ENCODE data around the gene GLRX. TPM values are rescaled to one million over a fixed set of nuclear protein-coding genes. Genes with fewer than 3 reads are reported as not detected.
A peak's percentile ranks its signal among the peaks of the same experiment; 100 is the strongest.

GLRX gene
- total RNA-seq, 2 experiments from 2014 or later, result 52.9 to 80.5 TPM

GRCh38 chr5:95782181-95782580, 40.3 kb downstream of the GLRX start:
- Histone ChIP-seq H2AFZ (ENCODE audit: low read length) (no peak overlapping the region), H3K4me2 (ENCODE audit: low read length) (no peak overlapping the region), H3K36me3 (ENCODE audit: insufficient read depth, low read length) (no peaks in the 10 kb centered on the region), H3K79me2 (ENCODE audit: insufficient read depth, low read depth, low read length) (no peaks in the 10 kb centered on the region), H3K27ac (ENCODE audit: low read depth, low read length, poor library complexity, severe bottlenecking) (no peak overlapping the region), H4K20me1 (ENCODE audit: insufficient read depth, low read length) (no peaks in the 10 kb centered on the region), H3K4me3 (ENCODE audit: low read depth, low read length, poor library complexity, severe bottlenecking) (no peak overlapping the region), H3K9me2 (ENCODE audit: insufficient read depth, low read length) (no peaks in the 10 kb centered on the region), H3K4me1 (ENCODE audit: insufficient read depth, low read length, poor library complexity, severe bottlenecking) (no peaks in the 10 kb centered on the region), H3K9me3 (ENCODE audit: low read length) (no peaks in the 10 kb centered on the region)
- DNase-seq (ENCODE audit: low spot score), result no peak
- no TSS peak for BruUV-seq (replicated peaks)
- POLR2A ChIA-PET, result interaction anchor here (0.6 to 2.5 kb wide), 16 partner anchors 10 to 115 kb away, joined by 3 to 11 read pairs (median 4); no protein-coding TSS in a partner anchor
- intact Hi-C loops (cut with micrococcal nuclease; ENCODE audit: unreplicated experiment), result loop anchor here (5.0 to 10.0 kb wide), 3 partner anchors 120 to 555 kb away; no protein-coding TSS in a partner anchor
- TF ChIP-seq EZH2phosphoT487 (IDR thresholded peaks at IDR 0.05; ENCODE audit: borderline replicate concordance, low read depth, low read length) (no peak), CTCF (conservative IDR thresholded peaks at IDR 0.05; ENCODE audit: low read length) (no peak)
- CTCF ChIA-PET (ENCODE audit: unreplicated experiment), result interaction anchor here (0.6 to 1.8 kb wide), 3 partner anchors 13 to 66 kb away, joined by 3 to 11 read pairs (median 10); no protein-coding TSS in a partner anchor

- no peak overlapping the region for H3K27ac ChIP-seq (ENCODE audit: low read depth, low read length, poor library complexity, severe bottlenecking)
- TF ChIP-seq EZH2phosphoT487 (IDR thresholded peaks at IDR 0.05; ENCODE audit: borderline replicate concordance, low read depth, low read length), result no peak
- peak; percentile 100 for TF ChIP-seq CTCF (conservative IDR thresholded peaks at IDR 0.05; ENCODE audit: low read length)
- ChIA-PET CTCF (ENCODE audit: unreplicated experiment) (interaction anchor here (0.6 to 1.8 kb wide), 10 partner anchors 10 to 137 kb away, joined by 3 to 11 read pairs (median 4); no protein-coding TSS in a partner anchor), POLR2A (interaction anchor here (0.6 to 1.6 kb wide), 15 partner anchors 11 to 1309 kb away, joined by 3 to 13 read pairs (median 3); no protein-coding TSS in a partner anchor)
- intact Hi-C loops (cut with micrococcal nuclease; ENCODE audit: unreplicated experiment), result loop anchor here (1.0 to 10.0 kb wide), 7 partner anchors 27 to 556 kb away; no protein-coding TSS in a partner anchor
- no peaks in the 10 kb centered on the region for H3K9me3 ChIP-seq (ENCODE audit: low read length)
- H2AFZ ChIP-seq (ENCODE audit: low read length), result peak overlapping the region; percentile 96
- peak; percentile 88 for DNase-seq (ENCODE audit: low spot score)
- no peaks in the 10 kb centered on the region for H3K9me2 ChIP-seq (ENCODE audit: insufficient read depth, low read length)
- peak overlapping the region; percentile 43 for H3K4me2 ChIP-seq (ENCODE audit: low read length)
- H3K36me3 ChIP-seq (ENCODE audit: insufficient read depth, low read length), result no peaks in the 10 kb centered on the region
- no peaks in the 10 kb centered on the region for H4K20me1 ChIP-seq (ENCODE audit: insufficient read depth, low read length)
- no TSS peak for BruUV-seq (replicated peaks)
- H3K4me1 ChIP-seq (ENCODE audit: insufficient read depth, low read length, poor library complexity, severe bottlenecking), result no peaks in the 10 kb centered on the region
- no peak overlapping the region for H3K4me3 ChIP-seq (ENCODE audit: low read depth, low read length, poor library complexity, severe bottlenecking)
- H3K79me2 ChIP-seq (ENCODE audit: insufficient read depth, low read depth, low read length), result no peaks in the 10 kb centered on the region
Observed at GRCh38 chr5:95781101-95781583, 41.4 kb downstream of the GLRX start.

GRCh38 chr5:95780597-95780996, 41.9 kb downstream of the GLRX start:
- CTCF ChIA-PET (ENCODE audit: unreplicated experiment), result interaction anchor here (0.6 to 1.8 kb wide), 9 partner anchors 9 to 136 kb away, joined by 3 to 11 read pairs (median 4); no protein-coding TSS in a partner anchor
- POLR2A ChIA-PET, result interaction anchor here (0.6 to 1.6 kb wide), 5 partner anchors 10 to 1309 kb away, joined by 3 to 13 read pairs (median 4); no protein-coding TSS in a partner anchor
- intact Hi-C loops (cut with micrococcal nuclease; ENCODE audit: unreplicated experiment), result loop anchor here (5.0 to 10.0 kb wide), 3 partner anchors 118 to 557 kb away; no protein-coding TSS in a partner anchor
- H3K4me1 ChIP-seq (ENCODE audit: insufficient read depth, low read length, poor library complexity, severe bottlenecking), result no peaks in the 10 kb centered on the region
- H3K9me2 ChIP-seq (ENCODE audit: insufficient read depth, low read length), result no peaks in the 10 kb centered on the region
- H3K36me3 ChIP-seq (ENCODE audit: insufficient read depth, low read length), result no peaks in the 10 kb centered on the region
- H2AFZ ChIP-seq (ENCODE audit: low read length), result peak overlapping the region; percentile 96; the same call in 1 of the 2 replicates
- no peak for DNase-seq (ENCODE audit: low spot score)
- no peak overlapping the region for H3K4me3 ChIP-seq (ENCODE audit: low read depth, low read length, poor library complexity, severe bottlenecking)
- H4K20me1 ChIP-seq (ENCODE audit: insufficient read depth, low read length), result no peaks in the 10 kb centered on the region
- no peak overlapping the region for H3K27ac ChIP-seq (ENCODE audit: low read depth, low read length, poor library complexity, severe bottlenecking)
- H3K79me2 ChIP-seq (ENCODE audit: insufficient read depth, low read depth, low read length), result no peaks in the 10 kb centered on the region
- no peak for TF ChIP-seq CTCF (conservative IDR thresholded peaks at IDR 0.05; ENCODE audit: low read length)
- no peak for TF ChIP-seq EZH2phosphoT487 (IDR thresholded peaks at IDR 0.05; ENCODE audit: borderline replicate concordance, low read depth, low read length)
- no peaks in the 10 kb centered on the region for H3K9me3 ChIP-seq (ENCODE audit: low read length)
- no peak overlapping the region for H3K4me2 ChIP-seq (ENCODE audit: low read length)
- no TSS peak for BruUV-seq (replicated peaks)
